HCT116 (cell line): Measurements from ENCODE around the gene ZNF783. TPM values are rescaled to one million over a fixed set of nuclear protein-coding genes. Genes with fewer than 3 reads are reported as not detected.

Experiments used
- ATAC-seq: fragments of 200-7000 bp; cut with Tn5 transposase; 2 replicates; pipeline ENCODE4 v1.9.1; 2020; ENCODE audit warnings: mild to moderate bottlenecking, moderate library complexity
- BruUV-seq: library from RNA; stranded (reverse); fragments of 400-500 nt; replicated peaks from 2 replicates; lab custom pipeline; 2021; lab: Mats Ljungman, UMichigan
- CTCF ChIA-PET: fragments of 300-600 bp; sonication (Branson Sonifier 250); formaldehyde crosslinking; loops from one replicate; lab custom pipeline; 2021; ENCODE audit warnings: antibody characterized with exemption; lab: Charles Lee
- POLR2A ChIA-PET: fragments of 300-600, 350-600 bp; sonication (Branson Sonifier 250); formaldehyde crosslinking; loops from one replicate; lab custom pipeline; 2021; ENCODE audit warnings: antibody characterized with exemption; lab: Charles Lee
- RAD21 ChIA-PET, 2 experiments: fragments of 300-600 bp; sonication (Branson Sonifier 250); formaldehyde crosslinking; loops; one replicate each; lab custom pipeline; 2023; ENCODE audit warnings: low total read pairs in 2 of 2; ENCODE audit not compliant: uncharacterized antibody in 2 of 2, unreplicated experiment in 2 of 2, low non-redundant PET in 1 of 2; lab: Charles Lee
- DNase-seq: peaks from one replicate; pipeline ENCODE4 v3.0.0-alpha.2; 2010; ENCODE audit warnings: low read depth, low spot score
- H2AFZ ChIP-seq: fragments of 200-600 bp; shearing (Covaris generic), sonication (generic); 2 replicates; pipeline ENCODE4 v1.6.1; 2017; ENCODE audit warnings: low read depth, mixed run types, mixed read lengths, antibody characterized with exemption, low read length; ENCODE audit not compliant: poor library complexity, severe bottlenecking
- H3K27ac ChIP-seq: 2 replicates; pipeline ENCODE4 v1.5.1; 2012; ENCODE audit warnings: low read depth, low read length
- H3K27me3 ChIP-seq: fragments of 200-600 bp; sonication (generic); 2 replicates; pipeline ENCODE4 v1.6.1; 2016; ENCODE audit warnings: mixed run types, low read length, mixed read lengths; ENCODE audit not compliant: insufficient read depth
- H3K36me3 ChIP-seq, 2 experiments: fragments of 200-500 bp in 1 of 2; fragments of 200-600 bp in 1 of 2; sonication (Bioruptor generic) in 1 of 2; sonication (generic) in 1 of 2; 2 replicates each; pipeline versions ENCODE4 v1.5.1 to v1.6.1; 2014 to 2016; ENCODE audit warnings: low read length in 2 of 2, inconsistent platforms in 1 of 2, mixed read lengths in 1 of 2, mixed run types in 1 of 2; ENCODE audit not compliant: insufficient read depth in 2 of 2, control insufficient read depth in 1 of 2
- H3K4me1 ChIP-seq, 2 experiments: fragments of 200-600 bp in 1 of 2; sonication (generic) in 1 of 2; 2 replicates each; pipeline versions ENCODE4 v1.5.1 to v1.6.1; 2012 to 2017; ENCODE audit warnings: low read length in 2 of 2, inconsistent platforms in 1 of 2, mild to moderate bottlenecking in 1 of 2, mixed read lengths in 1 of 2, mixed run types in 1 of 2, moderate library complexity in 1 of 2; ENCODE audit not compliant: insufficient read depth in 2 of 2, control insufficient read depth in 1 of 2
- H3K4me2 ChIP-seq: fragments of 200-600 bp; sonication (generic); 2 replicates; pipeline ENCODE4 v1.6.1; 2017; ENCODE audit warnings: mixed run types, low read length, mixed read lengths
- H3K4me3 ChIP-seq, 2 experiments: fragments of 200-600 bp in 1 of 2; sonication (generic) in 1 of 2; replicated peaks in 1 of 2; 2 replicates each; pipeline ENCODE4 v1.5.1; 2011 to 2016; ENCODE audit warnings: low read length in 2 of 2, control low read depth in 1 of 2, low read depth in 1 of 2, mild to moderate bottlenecking in 1 of 2, mixed read lengths in 1 of 2, mixed run types in 1 of 2
- H3K79me2 ChIP-seq: fragments of 200-600 bp; sonication (generic); 2 replicates; pipeline ENCODE4 v1.6.1; 2017; ENCODE audit warnings: mild to moderate bottlenecking, mixed run types, low read length, moderate library complexity, mixed read lengths; ENCODE audit not compliant: insufficient read depth
- H3K9ac ChIP-seq: fragments of 200-600 bp; sonication (generic); 2 replicates; pipeline ENCODE4 v1.6.1; 2016; ENCODE audit warnings: low read length, mixed read lengths
- H3K9me2 ChIP-seq: fragments of 200-600 bp; sonication (generic), shearing (Covaris generic); 2 replicates; pipeline ENCODE4 v1.6.1; 2017; ENCODE audit warnings: mixed run types, mild to moderate bottlenecking, moderate library complexity; ENCODE audit not compliant: insufficient read depth
- H3K9me3 ChIP-seq, 2 experiments: fragments of 200-500 bp in 1 of 2; fragments of 200-600 bp in 1 of 2; sonication (Bioruptor generic) in 1 of 2; sonication (generic) in 1 of 2; 2 replicates each; pipeline ENCODE4 v1.6.1; 2014 to 2017; ENCODE audit warnings: low read length in 2 of 2, mixed read lengths in 2 of 2, inconsistent platforms in 1 of 2, low read depth in 1 of 2, mild to moderate bottlenecking in 1 of 2, mixed run types in 1 of 2, moderate library complexity in 1 of 2; ENCODE audit not compliant: control insufficient read depth in 1 of 2, insufficient read depth in 1 of 2
- H4K20me1 ChIP-seq: fragments of 200-600 bp; sonication (generic), shearing (Covaris generic); 2 replicates; pipeline ENCODE4 v1.6.1; 2017; ENCODE audit warnings: mixed run types, mild to moderate bottlenecking, moderate library complexity; ENCODE audit not compliant: insufficient read depth
- CEBPB ChIP-seq: IDR thresholded peaks from 2 replicates; pipeline ENCODE4 v1.6.1; 2012; ENCODE audit warnings: low read depth
- CTCF ChIP-seq, 3 experiments: fragments of 200-600 bp in 1 of 3; sonication (generic) in 1 of 3; IDR thresholded peaks in 2 of 3; conservative IDR thresholded peaks in 1 of 3; 2 replicates each; pipeline ENCODE4 v1.5.1; 2012 to 2017; ENCODE audit warnings: low read depth in 2 of 3, low read length in 2 of 3, antibody characterized with exemption in 1 of 3, borderline replicate concordance in 1 of 3, control low read depth in 1 of 3, mild to moderate bottlenecking in 1 of 3, mixed read lengths in 1 of 3, mixed run types in 1 of 3, moderate library complexity in 1 of 3; ENCODE audit not compliant: insufficient read depth in 1 of 3
- ELF1 ChIP-seq: IDR thresholded peaks from 2 replicates; pipeline ENCODE4 v1.6.1; 2012; ENCODE audit warnings: low read depth, borderline replicate concordance
- JUND ChIP-seq: IDR thresholded peaks from 2 replicates; pipeline ENCODE4 v1.6.1; 2012
- POLR2A ChIP-seq: IDR thresholded peaks from 2 replicates; pipeline ENCODE4 v1.7.0; 2011; ENCODE audit warnings: borderline replicate concordance; ENCODE audit not compliant: insufficient read depth, insufficient read length; ENCODE audit errors: extremely low read depth
- POLR2AphosphoS5 ChIP-seq: IDR thresholded peaks from 2 replicates; pipeline ENCODE4 v1.6.1; 2011; ENCODE audit warnings: mild to moderate bottlenecking, low read depth, low read length, moderate library complexity
- REST ChIP-seq: IDR thresholded peaks from 2 replicates; pipeline ENCODE4 v1.6.1; 2012; ENCODE audit warnings: low read depth
- SIN3A ChIP-seq: IDR thresholded peaks from 2 replicates; pipeline ENCODE4 v1.6.1; 2012; ENCODE audit warnings: low read depth
- SP1 ChIP-seq: IDR thresholded peaks from 2 replicates; pipeline ENCODE4 v1.6.1; 2012; ENCODE audit warnings: low read depth
- SRF ChIP-seq: IDR thresholded peaks from 2 replicates; pipeline ENCODE4 v1.6.1; 2012; ENCODE audit warnings: low read depth
- TCF7L2 ChIP-seq: IDR thresholded peaks from 2 replicates; pipeline ENCODE4 v1.7.0; 2011; ENCODE audit warnings: borderline replicate concordance, inconsistent platforms; ENCODE audit not compliant: insufficient read depth, insufficient read length; ENCODE audit errors: extremely low read depth
- ZBTB33 ChIP-seq: IDR thresholded peaks from 2 replicates; pipeline ENCODE4 v1.6.1; 2011; ENCODE audit warnings: mild to moderate bottlenecking, low read length, moderate library complexity; ENCODE audit not compliant: insufficient replicate concordance; ENCODE audit errors: extremely low read depth
- ZFX ChIP-seq: fragments of 450-650 bp; IDR thresholded peaks from 2 replicates; pipeline ENCODE4 v1.6.1; 2017
- ZNF274 ChIP-seq: fragments of 200-500 bp; sonication (Bioruptor generic); IDR thresholded peaks from 2 replicates; pipeline ENCODE4 v1.6.1; 2014; ENCODE audit warnings: mild to moderate bottlenecking, low read depth, low read length, inconsistent platforms
- intact Hi-C: fragments of 100-400 bp; cut with micrococcal nuclease; formaldehyde crosslinking; loops from 2 replicates; pipeline ENCODE4 v1.10.0; 2022
- total RNA-seq: library from RNA; stranded (reverse); gene quantifications from one replicate; pipeline ENCODE4 v1.2.1, GENCODE V29; 2021; ENCODE audit not compliant: unreplicated experiment

Gene ZNF783
- total RNA-seq, 1 experiment from 2014 or later: 12.5 TPM

- Histone ChIP-seq H3K4me3 (no peak overlapping the region), H3K36me3 (no peaks in the 10 kb centered on the region), H3K27ac (no peak overlapping the region), H3K4me1 (no peaks in the 10 kb centered on the region), H2AFZ (no peak overlapping the region), H3K4me2 (no peak overlapping the region), H3K9ac (no peak overlapping the region), H3K79me2 (no peaks in the 10 kb centered on the region), H3K9me2 (no peaks in the 10 kb centered on the region), H3K27me3 (no peaks in the 10 kb centered on the region), H4K20me1 (no peaks in the 10 kb centered on the region), H3K9me3 (no peaks in the 10 kb centered on the region; a peak in 1 of 4 replicates)
- BruUV-seq: no TSS peak
- CTCF ChIA-PET: no interaction called here
- POLR2A ChIA-PET: no interaction called here
- TF ChIP-seq SP1 (no peak), SIN3A (no peak), JUND (no peak), ZFX (no peak), POLR2AphosphoS5 (no peak), REST (no peak), ELF1 (no peak), CTCF (IDR thresholded peaks at IDR 0.05 in 2 of 3, conservative IDR thresholded peaks at IDR 0.05 in 1 of 3; ENCODE audit: borderline replicate concordance in 1 of 3, insufficient read depth in 1 of 3, low read depth in 2 of 3, low read length in 2 of 3) (no peak), POLR2A (no peak), ZNF274 (no peak), TCF7L2 (no peak), CEBPB (no peak), SRF (no peak), ZBTB33 (no peak)
- DNase-seq (no peak), ATAC-seq (no peak)
- intact Hi-C loops: no loop called here
- RAD21 ChIA-PET: no interaction called here
Observed at GRCh38 chr7:149333321-149333717, 71.3 kb downstream of the ZNF783 start.
